Adrenal gland (tissue), 12 donors: ENCODE results near the gene ATF3. TPM values are rescaled to one million over a fixed set of nuclear protein-coding genes. Genes with fewer than 3 reads are reported as not detected.

ENCODE experiments used
- DNase-seq, 7 donors: peaks; one replicate each; pipeline ENCODE4 v3.0.0-alpha.2; 2019 to 2020
- H3K27ac ChIP-seq, 5 donors: fragments of 200-600 bp; sonication (generic) in 4 of 5; 1 replicate in 3 of 5; 2 replicates in 2 of 5; pipeline versions ENCODE4 v1.5.1 to v1.8.0; 2016 to 2020; ENCODE audit warnings: mild to moderate bottlenecking in 1 of 5
- H3K27me3 ChIP-seq: fragments of 200-600 bp; 2 replicates; pipeline ENCODE4 v1.8.0; 2021
- H3K36me3 ChIP-seq, 2 donors: fragments of 200-600 bp; replicated peaks in 1 of 2; 1 replicate in 1 of 2; 2 replicates in 1 of 2; pipeline versions ENCODE4 v1.5.1 to v1.8.0; 2018 to 2022
- H3K4me1 ChIP-seq, 2 donors: fragments of 200-600 bp; replicated peaks in 1 of 2; 1 replicate in 1 of 2; 2 replicates in 1 of 2; pipeline versions ENCODE4 v1.5.1 to v1.8.0; 2018 to 2021
- H3K4me3 ChIP-seq, 4 donors: fragments of 200-600 bp; sonication (generic) in 3 of 4; one replicate each; pipeline ENCODE4 v1.5.1; 2016 to 2018
- H3K9me3 ChIP-seq, 3 donors: fragments of 200-600 bp; sonication (generic) in 1 of 3; replicated peaks in 1 of 3; 1 replicate in 2 of 3; 2 replicates in 1 of 3; pipeline versions ENCODE4 v1.5.1 to v1.8.0; 2016 to 2021
- POLR2A ChIP-seq, 2 donors: fragments of 450-650 bp; IDR thresholded peaks; one replicate each; pipeline ENCODE4 v1.6.1; 2017; ENCODE audit warnings: antibody characterized with exemption in 2 of 2, mild to moderate bottlenecking in 2 of 2, moderate library complexity in 1 of 2
- WGBS, 4 donors: extraction: QIAGEN DNeasy Blood & Tissue Kit in 2 of 4; methylation state at CpG; one replicate each; pipeline versions ENCODE4 v1.1.5 to v1.1.7; 2013 to 2017; 5-methylcytosine and 5-hydroxymethylcytosine counted together
- intact Hi-C, 2 donors: fragments of 100-400 bp; cut with DNase I; formaldehyde crosslinking; loops; one replicate each; pipeline versions ENCODE4 v1.14.1 to v1.15.0; 2022 to 2023
- polyA plus RNA-seq, 3 donors: library from polyadenylated mRNA; stranded (reverse); fragments of 200-250 nt in 2 of 3; fragments of 350-450 nt in 1 of 3; fragmentation: Illumina TruSeq in 1 of 3; extraction: RNeasy Lipid Tissue Mini Kit (QIAGEN cat#74804) in 1 of 3; gene quantifications; one replicate each; pipeline ENCODE4 v1.2.3, GENCODE V29; 2013 to 2014
- total RNA-seq, 9 donors: library from RNA; depleted of rRNA in 4 of 9; stranded (reverse); fragments of >200 nt in 4 of 9; fragments of 120-200 nt in 1 of 9; fragmentation: NEBNext Ultra II Directional in 1 of 9; extraction: Animal tissue kit (Norgen Biotek cat#: 25700) in 1 of 9; gene quantifications; one replicate each; pipeline versions ENCODE4 v1.1.0 to v1.2.4, GENCODE V29; 2013 to 2023
- TF ChIP-seq, protein P1 (sequence below), 6 experiments: fragments of 450-650 bp in 4 of 6; fragments of 200-600 bp in 2 of 6; sonication (generic) in 1 of 6; IDR thresholded peaks; 1 replicate in 5 of 6; 2 replicates in 1 of 6; pipeline versions ENCODE4 v1.5.1 to v1.8.0; 2016 to 2021; ENCODE audit warnings: antibody characterized with exemption in 6 of 6, mild to moderate bottlenecking in 2 of 6, moderate library complexity in 1 of 6
- donor health status: healthy with polysubstance abuse.
- donor health status: Bipolar disorder and iron deficiency.
- donor health status: DM: yes; HTN: yes; CAD: no.
- donor health status: DM: no; HTN: no; CAD: no.
- donor health status: DM: no; HTN: no; CAD: no.
- donor health status: DM: yes; HTN: yes; CAD: no.

ATF3 gene
- total and polyA plus RNA-seq, 12 donors, result 1.9 to 19.7 (median 9.9) TPM

DNA sequence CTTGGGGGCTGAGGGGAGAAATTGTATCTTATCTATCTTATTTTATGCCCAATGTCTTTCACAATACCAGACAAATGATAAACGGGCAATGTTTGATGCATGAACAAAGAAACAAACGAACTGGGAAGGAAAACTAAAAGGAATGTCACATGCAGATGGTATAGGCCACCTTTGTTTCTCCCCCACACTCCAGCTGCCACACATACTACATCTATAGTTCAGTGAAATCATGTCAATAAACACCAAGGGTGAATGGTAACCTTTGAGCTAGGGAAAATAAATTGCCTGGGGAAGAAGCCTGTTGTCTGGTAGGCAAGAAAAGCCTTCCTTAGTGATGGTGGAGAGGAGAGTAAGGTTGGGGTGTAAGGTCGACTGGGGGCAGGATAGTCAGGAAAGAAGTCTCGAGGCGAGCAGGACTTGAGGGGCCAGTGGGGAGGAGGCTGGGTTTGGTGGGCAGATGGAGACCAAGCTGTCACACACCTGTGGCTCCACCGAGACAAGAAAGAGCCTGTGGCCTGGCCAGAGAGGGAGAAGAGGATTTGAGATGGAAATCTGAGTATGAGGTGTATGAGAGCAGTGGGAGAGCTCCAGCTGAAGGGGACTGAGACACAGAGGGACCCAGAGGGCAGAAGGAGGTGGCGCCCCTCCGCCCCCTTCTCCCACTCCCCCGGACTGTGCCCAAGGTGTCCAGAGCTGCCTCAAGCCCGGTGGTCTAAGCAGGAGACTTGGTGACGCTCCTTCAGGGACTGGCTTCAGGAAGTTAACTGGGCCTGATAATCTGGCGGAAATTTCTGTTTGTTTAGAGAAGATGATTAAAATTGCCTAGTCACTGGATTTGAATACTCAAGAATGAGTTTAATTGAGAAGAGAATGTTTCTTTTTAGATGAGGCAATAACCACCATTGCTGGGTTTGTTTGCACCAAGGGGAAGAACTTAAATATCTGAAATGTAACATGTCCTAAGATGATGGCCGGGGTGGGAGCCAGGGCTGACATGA is 37.3 kb downstream of the ATF3 start:
- Histone ChIP-seq H3K27me3 (no peaks in the 10 kb centered on the region), H3K9me3 (no peaks in the 10 kb centered on the region), H3K4me3 (no peak overlapping the region), H3K36me3 (no peaks in the 10 kb centered on the region), H3K27ac (peak overlapping the region in 1 of 5 donors; percentile 50), H3K4me1 (no peaks in the 10 kb centered on the region)
- DNase-seq, result no peak
- intact Hi-C loops, result no loop called here
- no peak for TF ChIP-seq POLR2A (IDR thresholded peaks at IDR 0.05)
- TF ChIP-seq, protein P1, sequence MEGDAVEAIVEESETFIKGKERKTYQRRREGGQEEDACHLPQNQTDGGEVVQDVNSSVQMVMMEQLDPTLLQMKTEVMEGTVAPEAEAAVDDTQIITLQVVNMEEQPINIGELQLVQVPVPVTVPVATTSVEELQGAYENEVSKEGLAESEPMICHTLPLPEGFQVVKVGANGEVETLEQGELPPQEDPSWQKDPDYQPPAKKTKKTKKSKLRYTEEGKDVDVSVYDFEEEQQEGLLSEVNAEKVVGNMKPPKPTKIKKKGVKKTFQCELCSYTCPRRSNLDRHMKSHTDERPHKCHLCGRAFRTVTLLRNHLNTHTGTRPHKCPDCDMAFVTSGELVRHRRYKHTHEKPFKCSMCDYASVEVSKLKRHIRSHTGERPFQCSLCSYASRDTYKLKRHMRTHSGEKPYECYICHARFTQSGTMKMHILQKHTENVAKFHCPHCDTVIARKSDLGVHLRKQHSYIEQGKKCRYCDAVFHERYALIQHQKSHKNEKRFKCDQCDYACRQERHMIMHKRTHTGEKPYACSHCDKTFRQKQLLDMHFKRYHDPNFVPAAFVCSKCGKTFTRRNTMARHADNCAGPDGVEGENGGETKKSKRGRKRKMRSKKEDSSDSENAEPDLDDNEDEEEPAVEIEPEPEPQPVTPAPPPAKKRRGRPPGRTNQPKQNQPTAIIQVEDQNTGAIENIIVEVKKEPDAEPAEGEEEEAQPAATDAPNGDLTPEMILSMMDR (IDR thresholded peaks at IDR 0.05), result no peak
- 79 to 83% (median 81%) methylated on average over 10 to 13 of the region's 13 CpGs for WGBS, 4 donors

DNA sequence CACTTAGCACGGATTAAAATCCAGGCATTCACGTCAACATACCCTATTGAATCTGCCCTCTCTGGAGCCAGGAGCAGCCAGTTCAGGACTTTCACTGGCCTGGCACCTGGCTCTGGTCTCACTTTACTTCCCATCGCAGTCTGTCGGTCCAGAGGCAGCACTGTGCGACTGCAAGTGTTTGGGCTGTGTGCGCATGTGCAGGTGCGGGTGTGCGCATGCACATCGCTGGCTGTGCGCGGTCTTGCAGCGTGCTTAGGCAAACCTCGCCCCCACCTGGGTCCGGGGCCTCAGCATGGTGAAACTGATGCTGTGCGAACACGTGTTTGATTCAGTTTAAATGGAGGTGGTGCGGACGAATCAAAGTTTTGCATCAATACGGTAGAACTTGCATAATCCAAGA is 38.0 kb downstream of the ATF3 start:
- WGBS, 4 donors, result 80 to 89% (median 85%) methylated on average over 17 to 19 of the region's 19 CpGs
- no peaks in the 10 kb centered on the region for H3K9me3 ChIP-seq
- intact Hi-C loops, result no loop called here
- no peaks in the 10 kb centered on the region for H3K27me3 ChIP-seq
- peak overlapping the region in 1 of 5 donors; percentile 50 for H3K27ac ChIP-seq
- H3K4me1 ChIP-seq, result no peaks in the 10 kb centered on the region
- no peak for DNase-seq
- H3K36me3 ChIP-seq, result no peaks in the 10 kb centered on the region
- no peak overlapping the region for H3K4me3 ChIP-seq
- TF ChIP-seq, protein P1 (IDR thresholded peaks at IDR 0.05), result no peak
- TF ChIP-seq POLR2A (IDR thresholded peaks at IDR 0.05), result no peak

DNA sequence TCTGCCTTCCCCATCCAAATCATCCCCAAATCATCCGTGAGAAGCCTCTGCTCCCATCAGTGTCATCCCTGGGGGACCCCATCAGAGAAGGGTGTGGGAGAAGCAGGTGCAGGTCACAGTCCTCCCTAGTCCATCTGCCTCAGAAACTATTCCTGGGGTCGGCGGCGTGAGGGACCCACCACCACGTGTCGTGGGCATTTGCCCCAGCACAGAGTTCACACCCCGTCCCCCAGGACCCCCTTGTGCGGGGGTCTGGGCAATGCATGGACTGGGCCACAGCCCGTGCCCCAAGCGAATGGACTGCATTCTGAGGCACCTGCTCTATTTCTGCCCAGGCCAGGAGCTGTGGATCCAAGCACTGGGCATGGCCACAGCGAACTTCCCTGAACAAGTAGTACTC is 38.4 kb downstream of the ATF3 start:
- H3K9me3 ChIP-seq, result no peaks in the 10 kb centered on the region
- H3K4me1 ChIP-seq, result no peaks in the 10 kb centered on the region
- DNase-seq, result no peak
- intact Hi-C loops, result no loop called here
- WGBS, 4 donors, result 79 to 87% (median 84%) methylated on average over 2 to 11 of the region's 11 CpGs
- no peaks in the 10 kb centered on the region for H3K27me3 ChIP-seq
- TF ChIP-seq POLR2A (IDR thresholded peaks at IDR 0.05), result no peak
- TF ChIP-seq, protein P1 (IDR thresholded peaks at IDR 0.05), result no peak
- no peak overlapping the region for H3K4me3 ChIP-seq
- H3K27ac ChIP-seq, result no peak overlapping the region
- H3K36me3 ChIP-seq, result no peaks in the 10 kb centered on the region

DNA sequence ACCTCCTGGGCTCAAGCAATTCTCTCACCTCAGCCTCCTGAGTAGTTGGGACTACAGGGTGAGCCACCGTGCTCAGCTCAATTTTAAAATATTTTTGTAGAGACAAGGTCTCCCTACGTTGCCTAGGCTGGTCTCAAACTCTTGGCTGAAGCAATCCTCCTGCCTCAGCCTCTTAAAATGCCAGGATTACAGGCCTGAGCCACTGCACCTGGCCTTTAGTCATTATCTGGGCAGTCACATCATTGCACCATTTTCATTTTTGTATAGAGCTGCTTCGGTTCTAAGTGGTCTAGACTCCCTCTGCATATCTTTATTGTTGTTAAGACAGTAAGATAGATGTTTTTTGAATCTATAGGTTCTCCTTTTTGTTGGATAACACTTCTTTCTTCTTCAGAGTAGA is 39.9 kb downstream of the ATF3 start:
- H3K4me1 ChIP-seq, result no peaks in the 10 kb centered on the region
- no peak for TF ChIP-seq POLR2A (IDR thresholded peaks at IDR 0.05)
- TF ChIP-seq, protein P1 (IDR thresholded peaks at IDR 0.05), result no peak
- no peak for DNase-seq
- H3K4me3 ChIP-seq, result no peak overlapping the region
- H3K27ac ChIP-seq, result no peak overlapping the region
- H3K9me3 ChIP-seq, result no peaks in the 10 kb centered on the region
- intact Hi-C loops, result no loop called here
- 76 to 84% (median 79%) methylated on average over 3 of the region's 3 CpGs for WGBS, 4 donors
- H3K36me3 ChIP-seq, result no peaks in the 10 kb centered on the region
- no peaks in the 10 kb centered on the region for H3K27me3 ChIP-seq
